Adrenal gland (tissue), 5 donors: ENCODE data around the gene AFP.

Experiments used
- POLR2A ChIP-seq, 2 donors: fragments of 450-650 bp; IDR thresholded peaks; one replicate each; pipeline ENCODE4 v1.6.1; 2017; ENCODE audit warnings: antibody characterized with exemption in 2 of 2, mild to moderate bottlenecking in 2 of 2, moderate library complexity in 1 of 2
- TF ChIP-seq, protein P1 (sequence below), 6 experiments: fragments of 450-650 bp in 4 of 6; fragments of 200-600 bp in 2 of 6; sonication (generic) in 1 of 6; IDR thresholded peaks; 1 replicate in 5 of 6; 2 replicates in 1 of 6; pipeline versions ENCODE4 v1.5.1 to v1.8.0; 2016 to 2021; ENCODE audit warnings: antibody characterized with exemption in 6 of 6, mild to moderate bottlenecking in 2 of 6, moderate library complexity in 1 of 6
- donor health status: DM: no; HTN: no; CAD: no.

DNA sequence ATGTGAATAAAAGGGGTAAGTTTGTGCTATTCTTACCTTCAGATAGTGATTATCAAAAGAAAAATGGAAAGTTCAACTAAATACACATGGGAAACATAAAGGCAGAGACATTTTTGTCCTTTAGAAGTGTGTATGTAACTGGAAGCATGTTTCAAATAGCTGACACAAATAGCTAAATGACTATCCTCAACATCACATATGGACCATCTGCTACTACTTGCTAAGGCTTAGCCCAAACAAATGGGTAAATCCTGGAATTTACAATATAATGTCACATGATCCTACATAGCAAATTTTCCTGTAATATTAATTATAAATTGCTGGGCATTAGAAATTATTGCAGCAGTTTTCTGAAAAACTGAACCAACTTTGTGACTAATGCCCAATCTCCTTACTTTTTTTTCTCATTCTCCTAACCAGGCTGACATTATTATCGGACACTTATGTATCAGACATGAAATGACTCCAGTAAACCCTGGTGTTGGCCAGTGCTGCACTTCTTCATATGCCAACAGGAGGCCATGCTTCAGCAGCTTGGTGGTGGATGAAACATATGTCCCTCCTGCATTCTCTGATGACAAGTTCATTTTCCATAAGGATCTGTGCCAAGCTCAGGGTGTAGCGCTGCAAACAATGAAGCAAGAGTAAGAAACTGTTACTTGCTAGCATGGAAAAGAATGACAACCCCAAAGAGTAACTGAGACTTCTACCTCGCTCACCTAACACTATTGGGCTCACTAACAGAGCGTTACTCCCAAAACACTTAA, 16.1 kb downstream of the AFP start:
- TF ChIP-seq, protein P1, sequence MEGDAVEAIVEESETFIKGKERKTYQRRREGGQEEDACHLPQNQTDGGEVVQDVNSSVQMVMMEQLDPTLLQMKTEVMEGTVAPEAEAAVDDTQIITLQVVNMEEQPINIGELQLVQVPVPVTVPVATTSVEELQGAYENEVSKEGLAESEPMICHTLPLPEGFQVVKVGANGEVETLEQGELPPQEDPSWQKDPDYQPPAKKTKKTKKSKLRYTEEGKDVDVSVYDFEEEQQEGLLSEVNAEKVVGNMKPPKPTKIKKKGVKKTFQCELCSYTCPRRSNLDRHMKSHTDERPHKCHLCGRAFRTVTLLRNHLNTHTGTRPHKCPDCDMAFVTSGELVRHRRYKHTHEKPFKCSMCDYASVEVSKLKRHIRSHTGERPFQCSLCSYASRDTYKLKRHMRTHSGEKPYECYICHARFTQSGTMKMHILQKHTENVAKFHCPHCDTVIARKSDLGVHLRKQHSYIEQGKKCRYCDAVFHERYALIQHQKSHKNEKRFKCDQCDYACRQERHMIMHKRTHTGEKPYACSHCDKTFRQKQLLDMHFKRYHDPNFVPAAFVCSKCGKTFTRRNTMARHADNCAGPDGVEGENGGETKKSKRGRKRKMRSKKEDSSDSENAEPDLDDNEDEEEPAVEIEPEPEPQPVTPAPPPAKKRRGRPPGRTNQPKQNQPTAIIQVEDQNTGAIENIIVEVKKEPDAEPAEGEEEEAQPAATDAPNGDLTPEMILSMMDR (IDR thresholded peaks at IDR 0.05) = no peak
- TF ChIP-seq POLR2A (IDR thresholded peaks at IDR 0.05) = no peak
